ENCODE data around the gene ST3GAL4.
"Not testable (repeated sequence)": the region's sequence is repeated elsewhere in the genome, so short reads cannot be mapped to it uniquely, and the experiment has no call there.

The ST3GAL4 gene

GRCh38 chr11:126345759-126346585, 9.5 kb upstream of the ST3GAL4 start:
- in situ Hi-C loops (cut with MboI; ENCODE audit: low sequenced_read_pairs, unreplicated experiment): no loop called here
- no peak for DNase-seq (ENCODE audit: low spot score)
- TF ChIP-seq CTCF (IDR thresholded peaks at IDR 0.05; ENCODE audit: borderline replicate concordance, control extremely low read depth, extremely low read depth, insufficient read depth, missing control alignments): no peak

DNA sequence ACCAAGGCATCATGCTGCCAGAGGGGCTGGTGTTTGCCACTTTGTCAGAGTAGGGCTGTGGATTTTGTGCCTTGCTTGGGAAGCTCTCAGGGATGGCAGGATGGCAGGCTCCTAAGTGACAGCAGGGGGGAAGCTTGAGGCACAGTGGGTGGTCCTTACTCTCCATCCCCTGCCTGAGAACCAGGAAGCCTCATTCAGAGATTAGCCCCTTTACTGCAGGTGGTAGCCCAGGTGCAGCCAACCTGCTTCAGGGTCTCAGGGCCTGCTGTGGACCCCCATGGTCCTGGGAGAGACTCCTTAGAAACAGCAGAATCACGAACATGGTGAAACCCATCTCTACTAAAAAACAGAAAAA, 8.9 kb upstream of the ST3GAL4 start:
- TF ChIP-seq CTCF (IDR thresholded peaks at IDR 0.05; ENCODE audit: borderline replicate concordance, control extremely low read depth, extremely low read depth, insufficient read depth, missing control alignments): no peak
- no peak for DNase-seq (ENCODE audit: low spot score)
- in situ Hi-C loops (cut with MboI; ENCODE audit: low sequenced_read_pairs, unreplicated experiment): no loop called here

GRCh38 chr11:126346946-126347345, 8.5 kb upstream of the ST3GAL4 start:
- in situ Hi-C loops (cut with MboI; ENCODE audit: low sequenced_read_pairs, unreplicated experiment); DNase-seq (ENCODE audit: low spot score): not testable (repeated sequence)

DNA sequence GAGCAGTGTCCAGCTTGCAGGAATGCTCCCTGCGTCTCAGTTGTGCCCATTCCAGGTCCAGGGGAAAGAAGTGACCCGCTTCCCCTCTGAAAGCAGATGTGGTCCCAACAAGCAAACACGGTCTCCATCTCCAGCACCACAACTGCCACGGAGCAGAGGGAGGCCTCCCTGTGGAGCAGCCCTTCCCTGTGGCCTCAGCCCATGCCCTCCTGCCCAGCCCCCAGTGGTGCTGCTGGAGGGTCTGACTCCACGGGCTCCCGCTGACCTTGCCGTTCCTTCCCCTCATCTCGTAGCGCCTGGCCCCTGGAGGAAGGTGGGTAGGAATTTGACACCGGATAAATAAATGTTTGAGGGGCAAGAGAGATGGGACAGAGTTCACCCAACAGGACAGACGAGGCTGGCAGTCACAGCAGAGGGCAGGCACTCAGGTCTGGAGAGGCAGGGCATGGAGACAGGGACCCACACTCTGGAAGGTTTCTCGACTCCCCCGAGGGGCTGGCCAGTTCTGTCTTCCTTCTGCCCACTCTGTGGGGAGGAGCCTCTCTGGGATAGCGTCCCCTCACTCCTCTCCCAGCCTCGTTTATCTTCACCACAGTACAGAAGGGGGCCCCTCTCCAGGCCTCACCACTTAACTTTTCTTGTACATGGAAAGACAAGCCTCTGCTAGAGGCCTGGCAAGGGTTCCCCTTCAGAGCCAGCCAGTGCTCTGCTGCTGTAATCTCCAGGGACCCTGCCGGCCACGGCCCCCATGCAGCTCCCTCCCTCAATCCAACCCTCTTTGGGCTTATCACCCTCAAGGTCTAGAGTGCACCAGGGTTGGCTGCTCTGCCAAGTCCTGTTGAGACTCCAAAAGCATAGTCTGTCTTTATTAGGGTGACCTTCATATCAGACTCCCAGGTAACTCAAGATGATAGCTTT, 7.5 kb upstream of the ST3GAL4 start:
- no peak for DNase-seq (ENCODE audit: low spot score)
- in situ Hi-C loops (cut with MboI; ENCODE audit: low sequenced_read_pairs, unreplicated experiment): no loop called here
- TF ChIP-seq CTCF (IDR thresholded peaks at IDR 0.05; ENCODE audit: borderline replicate concordance, control extremely low read depth, extremely low read depth, insufficient read depth, missing control alignments): no peak

DNA sequence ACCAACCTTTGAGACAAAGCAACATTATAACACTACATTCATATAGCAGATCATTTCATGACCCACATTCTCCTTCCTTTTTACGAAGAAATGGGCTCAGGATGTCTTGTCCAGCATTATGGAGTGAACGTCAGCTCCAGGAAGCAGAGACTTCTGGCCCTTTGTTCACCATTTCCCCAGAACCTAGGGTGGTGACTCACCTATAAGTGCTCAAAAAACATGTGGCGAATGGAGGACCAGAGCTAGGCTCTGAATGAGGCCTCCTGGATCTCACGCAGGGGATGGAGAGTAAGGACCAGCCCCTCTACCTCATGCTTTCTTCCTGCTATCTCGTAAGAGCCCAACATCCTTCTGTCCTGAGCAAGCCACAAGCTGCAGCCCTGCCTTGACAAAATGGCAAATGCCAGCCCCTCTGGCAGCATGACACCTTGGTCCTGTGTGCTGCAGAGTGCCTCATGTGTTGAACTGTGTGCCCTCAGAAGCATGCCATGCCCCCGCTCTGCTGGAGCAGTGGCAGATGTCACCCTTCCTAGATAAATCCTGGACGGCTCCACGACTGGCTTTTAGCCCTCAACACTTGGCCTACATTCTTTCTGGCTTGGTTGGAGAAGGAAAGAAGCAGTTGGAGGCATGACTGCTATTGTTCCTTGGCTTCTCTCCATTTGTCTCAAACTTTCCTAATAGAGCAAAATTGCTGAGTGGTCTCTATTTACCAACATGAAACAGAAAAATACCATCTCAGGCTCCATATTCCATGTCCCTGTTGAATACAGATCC, 6.5 kb upstream of the ST3GAL4 start:
- TF ChIP-seq CTCF (IDR thresholded peaks at IDR 0.05; ENCODE audit: borderline replicate concordance, control extremely low read depth, extremely low read depth, insufficient read depth, missing control alignments): no peak
- DNase-seq (ENCODE audit: low spot score): no peak
- in situ Hi-C loops (cut with MboI; ENCODE audit: low sequenced_read_pairs, unreplicated experiment): no loop called here

DNA sequence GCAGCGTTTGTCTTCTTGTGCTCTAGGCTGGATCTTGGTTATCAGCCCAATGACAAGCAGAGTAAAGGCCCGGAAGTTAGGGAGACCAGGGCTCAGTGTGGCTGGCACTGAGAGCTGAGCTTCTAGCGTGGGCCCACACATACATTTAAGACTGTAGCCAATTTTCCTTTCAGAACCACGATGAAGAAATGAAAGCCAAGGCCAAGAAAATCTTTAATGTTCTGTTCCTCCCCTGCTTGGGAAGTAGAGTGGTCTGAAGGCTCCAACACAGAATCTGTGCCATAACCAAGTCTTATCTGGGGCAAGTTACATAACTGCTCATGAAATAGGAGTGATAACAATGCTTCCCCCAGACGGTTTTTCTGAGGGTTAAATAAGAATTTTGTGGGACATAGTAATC, 4.7 kb upstream of the ST3GAL4 start:
- in situ Hi-C loops (cut with MboI; ENCODE audit: low sequenced_read_pairs, unreplicated experiment): no loop called here
- no peak for TF ChIP-seq CTCF (IDR thresholded peaks at IDR 0.05; ENCODE audit: borderline replicate concordance, control extremely low read depth, extremely low read depth, insufficient read depth, missing control alignments)
- DNase-seq (ENCODE audit: low spot score): no peak
